NT2/D1 (cell line): ENCODE data around the gene ACVR1.

Source experiments
- YY1 ChIP-seq: IDR thresholded peaks from 2 replicates; pipeline ENCODE4 v1.6.1; 2011; ENCODE audit not compliant: insufficient read length, insufficient read depth
- ZNF274 ChIP-seq: IDR thresholded peaks from 2 replicates; pipeline ENCODE4 v1.6.1; 2011; ENCODE audit warnings: mild to moderate bottlenecking, low read depth, low read length

- TF ChIP-seq ZNF274 (no peak), YY1 (no peak)
Observed at GRCh38 chr2:157803952-157804351, 72.2 kb downstream of the ACVR1 start.
